GM10847 (cell line): ENCODE data around the gene DAPK1.

Experiments
- POLR2A ChIP-seq: IDR thresholded peaks from 2 replicates; pipeline ENCODE4 v1.6.1; 2011; ENCODE audit not compliant: insufficient read length; ENCODE audit errors: extremely low read depth

Gene DAPK1

DNA sequence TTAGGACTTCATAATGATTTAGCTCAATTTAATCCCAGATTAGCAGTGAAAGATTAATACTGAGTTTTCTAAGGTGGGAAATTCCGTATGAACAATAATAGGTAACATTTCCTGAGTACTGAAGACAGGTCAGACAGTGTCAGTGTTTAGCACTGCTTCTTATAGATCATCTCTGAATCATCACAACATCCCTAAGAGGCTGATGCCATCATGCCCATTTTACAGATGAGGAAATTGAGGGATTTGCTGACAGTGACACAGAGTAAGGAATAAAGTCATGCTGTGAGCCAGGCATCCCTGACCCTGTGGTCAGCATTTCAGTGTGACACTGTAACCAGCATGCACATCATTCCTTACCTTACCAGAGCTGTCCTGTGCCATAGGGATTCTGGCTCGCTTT lies 44.5 kb downstream of the DAPK1 start:
- no peak for TF ChIP-seq POLR2A

- TF ChIP-seq POLR2A: no peak
These were observed 45.6 kb downstream of the DAPK1 start for GRCh38 chr9:87543251-87543650.

DNA sequence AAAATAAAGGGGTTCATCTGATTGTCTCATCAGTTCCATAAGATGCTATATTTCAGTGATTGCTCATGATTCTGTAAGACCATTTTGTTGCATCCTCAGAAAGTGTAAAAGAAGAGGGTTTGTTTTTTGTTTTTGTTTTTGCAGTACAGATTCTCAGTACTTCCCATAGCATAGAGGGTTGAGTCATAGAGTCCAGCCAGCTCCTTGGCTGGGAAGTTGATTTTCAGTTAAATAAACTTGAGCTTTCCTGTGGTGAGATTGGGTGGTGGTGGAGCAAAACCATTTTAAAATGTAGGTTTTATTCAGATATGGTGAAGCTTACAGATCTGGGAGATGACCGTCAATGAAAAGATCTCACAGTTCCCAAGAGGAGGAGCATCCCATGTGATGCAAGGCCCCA lies 48.2 kb downstream of the DAPK1 start:
- no peak for TF ChIP-seq POLR2A

DNA sequence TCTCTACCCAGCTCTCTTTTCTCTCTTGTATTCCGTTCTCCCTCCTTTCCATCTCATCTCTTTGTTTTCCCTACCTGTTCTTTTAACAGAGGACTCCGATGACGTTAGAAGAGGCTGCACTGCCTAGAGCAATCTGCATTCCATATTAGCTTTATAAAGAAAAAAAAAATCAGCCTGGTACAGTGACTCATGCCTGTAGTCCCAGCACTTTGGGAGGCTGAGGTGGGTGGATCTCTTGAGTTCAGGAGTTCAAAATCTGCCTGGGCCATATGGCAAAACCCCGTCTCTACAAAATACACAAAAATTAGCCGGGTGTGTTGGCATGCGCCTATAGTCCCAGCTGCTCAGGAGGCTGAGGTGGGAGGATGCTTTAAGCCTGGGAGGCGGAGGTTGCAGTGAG lies 49.0 kb downstream of the DAPK1 start:
- TF ChIP-seq POLR2A: no peak

DNA sequence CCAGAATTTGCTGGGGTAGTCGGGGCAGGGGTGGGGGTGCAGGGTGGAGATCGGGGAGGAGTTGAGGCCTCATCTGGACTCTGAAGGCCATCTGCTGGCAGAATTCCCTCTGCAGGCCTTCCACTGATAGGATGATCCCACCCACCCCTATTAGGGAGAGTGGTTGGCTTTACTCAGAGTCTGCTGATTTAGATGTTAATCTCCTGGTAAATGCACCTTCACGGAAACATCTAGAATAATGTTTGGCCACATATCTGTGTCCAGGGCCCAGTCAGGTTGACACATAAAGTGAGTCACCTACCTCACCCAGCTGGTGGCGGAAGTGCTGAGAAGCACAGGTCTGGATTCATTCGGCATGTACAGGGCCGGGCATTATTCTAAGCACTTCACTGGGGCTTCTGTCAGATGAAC lies 50.0 kb downstream of the DAPK1 start:
- TF ChIP-seq POLR2A: no peak

GRCh38 chr9:87548159-87548558 lies 50.5 kb downstream of the DAPK1 start:
- no peak for TF ChIP-seq POLR2A

DNA sequence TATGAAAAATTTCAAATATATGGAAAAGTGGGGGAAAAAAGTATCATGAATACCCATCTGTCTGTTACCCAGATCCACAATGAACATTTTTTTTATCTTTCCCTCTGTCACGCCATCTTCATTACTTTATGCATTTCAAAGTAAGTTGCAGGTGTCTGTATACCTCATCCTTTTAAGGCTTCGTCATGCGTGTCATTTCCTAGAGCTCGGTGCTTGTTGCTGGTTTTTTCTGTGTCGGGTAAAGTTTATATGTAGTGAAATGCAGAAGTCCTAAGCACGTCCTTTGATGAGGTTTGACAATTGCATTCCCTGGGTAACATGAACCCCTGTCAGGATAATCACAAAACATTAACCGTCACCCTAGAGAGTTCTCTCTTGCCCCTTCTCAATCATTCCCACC lies 52.1 kb downstream of the DAPK1 start:
- no peak for TF ChIP-seq POLR2A

DNA sequence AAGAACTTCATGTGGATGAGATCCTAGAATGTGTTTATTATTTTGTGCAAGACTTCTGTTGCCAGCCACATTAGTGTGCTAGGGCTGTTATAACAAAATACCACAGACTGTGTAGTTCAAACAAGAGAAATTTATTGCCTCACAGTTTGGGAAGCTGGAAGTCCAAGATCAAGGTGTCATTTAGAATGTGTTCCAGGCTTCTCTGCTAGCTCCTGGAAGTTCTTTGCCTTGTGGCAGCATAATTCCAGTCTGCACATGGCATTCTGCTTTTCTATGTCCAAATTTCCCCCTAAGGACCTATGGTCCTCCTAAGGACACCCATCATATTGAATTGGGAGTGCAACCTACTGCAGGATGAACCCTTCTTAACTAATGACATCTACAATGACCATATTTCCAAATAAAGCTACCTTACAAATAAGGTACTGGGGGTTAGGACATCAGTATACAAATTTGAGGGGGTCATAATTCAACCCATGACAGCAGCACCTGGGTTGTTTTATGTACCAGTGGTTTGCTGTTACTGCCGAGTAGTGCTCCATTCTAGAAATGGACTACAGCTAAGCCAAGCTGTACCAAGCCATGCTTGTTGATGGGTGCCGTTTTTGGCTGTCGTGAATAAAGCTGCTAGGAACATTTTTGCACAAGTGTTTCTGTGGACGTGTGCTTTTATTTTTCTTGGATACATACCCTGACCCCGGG lies 52.7 kb downstream of the DAPK1 start:
- no peak for TF ChIP-seq POLR2A

DNA sequence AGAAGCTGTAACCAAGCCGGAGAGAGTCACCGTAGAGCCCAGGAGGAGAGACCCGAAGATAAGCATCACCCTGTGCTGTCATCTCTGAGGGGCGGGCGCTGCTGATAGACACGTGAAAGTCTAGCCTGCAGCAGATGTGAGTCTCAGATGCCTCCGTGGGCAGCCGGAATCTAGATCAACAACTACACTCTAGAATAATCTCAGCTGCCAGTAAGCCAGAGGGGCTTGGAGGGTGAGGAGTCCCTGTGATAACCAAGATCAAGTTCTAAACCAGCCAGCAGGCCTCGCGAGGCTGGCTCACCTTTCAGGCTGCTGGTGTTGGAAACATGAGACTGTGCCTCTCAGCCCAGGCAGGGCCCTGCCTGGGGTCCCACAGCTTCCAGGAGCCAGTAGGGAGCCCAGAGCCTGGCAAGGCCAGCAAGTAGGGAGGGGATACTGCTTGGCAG lies 54.1 kb downstream of the DAPK1 start:
- TF ChIP-seq POLR2A: no peak

GRCh38 chr9:87554171-87554910 lies 56.7 kb downstream of the DAPK1 start:
- no peak for TF ChIP-seq POLR2A

DNA sequence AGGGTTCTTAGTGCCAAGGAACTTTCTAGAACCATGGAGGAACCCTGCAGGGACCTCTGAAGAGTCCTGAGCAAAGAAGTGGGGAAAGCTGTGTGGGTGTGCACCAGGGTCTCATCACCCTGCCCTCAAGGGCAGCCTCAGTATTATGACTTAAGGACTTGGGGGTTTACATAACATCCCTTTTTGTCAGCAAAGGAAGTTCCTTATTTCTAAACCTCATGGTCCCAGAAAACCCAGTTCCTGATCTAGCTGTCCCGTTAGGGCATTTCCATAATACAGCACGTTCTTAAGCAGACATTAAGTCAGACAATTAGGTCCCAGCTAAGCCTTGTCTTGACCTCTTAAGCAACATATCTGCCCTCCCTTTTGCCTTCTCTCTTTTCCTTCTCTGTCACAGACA lies 57.3 kb downstream of the DAPK1 start:
- TF ChIP-seq POLR2A: no peak

DNA sequence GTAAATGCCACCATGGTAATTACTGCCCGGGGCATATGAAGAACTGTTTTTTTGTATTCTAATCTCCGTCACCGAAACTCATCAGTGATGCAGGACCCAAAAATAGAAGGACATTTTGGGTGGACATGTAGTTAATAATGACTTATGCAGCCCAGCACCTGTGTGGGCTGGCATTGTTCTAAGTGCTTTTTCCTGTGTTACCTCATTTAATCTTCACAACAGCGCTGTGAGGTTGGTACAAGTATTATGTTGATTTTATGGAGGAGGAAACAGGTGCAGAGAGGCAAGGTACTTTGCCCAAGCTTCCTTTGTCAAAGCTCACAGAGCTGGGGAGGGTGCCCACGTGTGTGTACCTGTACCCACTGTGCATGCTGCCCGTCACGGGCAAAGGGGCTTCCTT lies 58.4 kb downstream of the DAPK1 start:
- TF ChIP-seq POLR2A: no peak

GRCh38 chr9:87556821-87557220 lies 59.2 kb downstream of the DAPK1 start:
- no peak for TF ChIP-seq POLR2A

DNA sequence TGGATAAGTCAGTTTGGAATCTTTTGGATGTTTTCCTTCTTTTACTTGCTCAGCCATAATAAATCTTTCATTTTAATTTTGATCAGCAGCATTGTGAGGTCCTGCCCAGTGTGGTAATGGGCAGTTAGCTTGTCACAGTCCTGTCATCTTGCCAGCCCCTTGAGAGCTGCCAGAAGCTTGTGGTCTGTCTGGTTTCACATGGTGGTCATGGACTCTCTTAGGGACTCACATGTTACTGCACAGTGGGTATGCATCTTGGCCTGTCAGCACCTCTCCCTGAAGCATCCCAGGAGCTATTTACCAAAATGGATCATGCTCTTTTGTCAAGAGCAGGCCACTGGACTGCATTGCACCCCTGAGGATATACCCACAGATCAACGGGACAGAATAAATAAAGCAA lies 60.3 kb downstream of the DAPK1 start:
- TF ChIP-seq POLR2A: no peak

DNA sequence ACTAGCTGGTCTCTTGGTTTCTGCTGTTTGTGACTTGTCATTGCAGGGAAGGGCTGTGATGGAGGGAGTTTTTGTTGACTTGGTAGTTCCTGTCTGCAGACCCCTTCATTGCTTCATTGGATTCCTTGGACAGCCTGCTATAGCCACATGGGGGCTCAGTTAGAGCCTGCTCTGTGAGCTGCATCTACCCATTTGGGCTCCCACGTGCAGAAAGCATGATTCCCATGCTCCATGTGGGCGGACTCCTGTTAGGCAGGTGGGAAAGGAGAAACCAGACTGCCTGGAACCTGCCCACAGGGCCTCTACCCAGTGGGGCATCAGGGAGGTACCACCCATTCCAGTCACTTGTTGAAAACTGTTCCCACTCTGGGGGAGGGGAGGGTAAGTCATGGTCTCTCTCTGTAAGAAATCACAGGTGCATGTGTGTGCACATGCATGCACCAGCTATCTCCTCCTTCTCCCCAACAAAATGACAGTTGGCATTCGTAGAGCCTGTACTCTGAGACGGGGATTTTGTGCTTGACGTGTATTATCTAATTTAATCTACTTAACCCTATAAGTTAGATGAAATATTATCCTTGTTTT lies 61.0 kb downstream of the DAPK1 start:
- TF ChIP-seq POLR2A: no peak

GRCh38 chr9:87562062-87562461 lies 64.4 kb downstream of the DAPK1 start:
- no peak for TF ChIP-seq POLR2A
